HCT116 (cell line): ENCODE data around the gene USP36.

Source experiments
- CEBPB ChIP-seq: IDR thresholded peaks from 2 replicates; pipeline ENCODE4 v1.6.1; 2012; ENCODE audit warnings: low read depth
- EZH2 ChIP-seq: fragments of 200-600 bp; sonication (generic); IDR thresholded peaks from 2 replicates; pipeline ENCODE4 v1.6.1; 2017; ENCODE audit warnings: antibody characterized with exemption, mixed run types
- POLR2A ChIP-seq: IDR thresholded peaks from 2 replicates; pipeline ENCODE4 v1.7.0; 2011; ENCODE audit warnings: borderline replicate concordance; ENCODE audit not compliant: insufficient read depth, insufficient read length; ENCODE audit errors: extremely low read depth
- POLR2AphosphoS5 ChIP-seq: IDR thresholded peaks from 2 replicates; pipeline ENCODE4 v1.6.1; 2011; ENCODE audit warnings: mild to moderate bottlenecking, low read depth, low read length, moderate library complexity
- SIN3A ChIP-seq: IDR thresholded peaks from 2 replicates; pipeline ENCODE4 v1.6.1; 2012; ENCODE audit warnings: low read depth
- ZFX ChIP-seq: fragments of 450-650 bp; IDR thresholded peaks from 2 replicates; pipeline ENCODE4 v1.6.1; 2017
- ZNF274 ChIP-seq: fragments of 200-500 bp; sonication (Bioruptor generic); IDR thresholded peaks from 2 replicates; pipeline ENCODE4 v1.6.1; 2014; ENCODE audit warnings: mild to moderate bottlenecking, low read depth, low read length, inconsistent platforms
- TF ChIP-seq, protein P1 (sequence below), 3 experiments: fragments of 200-600 bp in 1 of 3; sonication (generic) in 1 of 3; IDR thresholded peaks in 2 of 3; conservative IDR thresholded peaks in 1 of 3; 2 replicates each; pipeline ENCODE4 v1.5.1; 2012 to 2017; ENCODE audit warnings: low read depth in 2 of 3, low read length in 2 of 3, antibody characterized with exemption in 1 of 3, borderline replicate concordance in 1 of 3, control low read depth in 1 of 3, mild to moderate bottlenecking in 1 of 3, mixed read lengths in 1 of 3, mixed run types in 1 of 3, moderate library complexity in 1 of 3; ENCODE audit not compliant: insufficient read depth in 1 of 3
- TF ChIP-seq, protein P2 (sequence below): IDR thresholded peaks from 2 replicates; pipeline ENCODE4 v1.6.1; 2012; ENCODE audit warnings: low read depth

DNA sequence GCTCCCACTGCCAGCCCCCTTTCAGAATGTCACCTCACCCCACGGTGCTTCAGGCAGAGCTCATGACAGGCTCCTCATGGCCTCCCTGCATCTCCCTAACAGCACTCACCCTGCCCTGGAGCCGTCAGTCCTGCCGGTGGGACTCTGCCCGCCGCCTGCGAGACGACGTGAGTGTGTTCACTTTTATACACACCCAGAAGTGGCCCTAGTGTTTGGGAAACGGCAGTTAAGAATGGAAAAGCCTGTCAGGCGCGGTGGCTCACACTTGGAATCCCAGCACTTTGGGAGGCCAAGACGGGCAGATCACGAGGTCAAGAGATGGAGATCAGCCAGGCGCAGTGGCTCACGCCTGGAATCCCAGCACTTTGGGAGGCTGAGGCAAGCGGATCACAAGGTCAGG is 46.2 kb downstream of the USP36 start:
- TF ChIP-seq POLR2A (no peak), ZFX (no peak), CEBPB (no peak), EZH2 (no peak), ZNF274 (no peak), POLR2AphosphoS5 (no peak), SIN3A (no peak)
- TF ChIP-seq, protein P1, sequence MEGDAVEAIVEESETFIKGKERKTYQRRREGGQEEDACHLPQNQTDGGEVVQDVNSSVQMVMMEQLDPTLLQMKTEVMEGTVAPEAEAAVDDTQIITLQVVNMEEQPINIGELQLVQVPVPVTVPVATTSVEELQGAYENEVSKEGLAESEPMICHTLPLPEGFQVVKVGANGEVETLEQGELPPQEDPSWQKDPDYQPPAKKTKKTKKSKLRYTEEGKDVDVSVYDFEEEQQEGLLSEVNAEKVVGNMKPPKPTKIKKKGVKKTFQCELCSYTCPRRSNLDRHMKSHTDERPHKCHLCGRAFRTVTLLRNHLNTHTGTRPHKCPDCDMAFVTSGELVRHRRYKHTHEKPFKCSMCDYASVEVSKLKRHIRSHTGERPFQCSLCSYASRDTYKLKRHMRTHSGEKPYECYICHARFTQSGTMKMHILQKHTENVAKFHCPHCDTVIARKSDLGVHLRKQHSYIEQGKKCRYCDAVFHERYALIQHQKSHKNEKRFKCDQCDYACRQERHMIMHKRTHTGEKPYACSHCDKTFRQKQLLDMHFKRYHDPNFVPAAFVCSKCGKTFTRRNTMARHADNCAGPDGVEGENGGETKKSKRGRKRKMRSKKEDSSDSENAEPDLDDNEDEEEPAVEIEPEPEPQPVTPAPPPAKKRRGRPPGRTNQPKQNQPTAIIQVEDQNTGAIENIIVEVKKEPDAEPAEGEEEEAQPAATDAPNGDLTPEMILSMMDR (IDR thresholded peaks at IDR 0.05 in 2 of 3, conservative IDR thresholded peaks at IDR 0.05 in 1 of 3; ENCODE audit: borderline replicate concordance in 1 of 3, insufficient read depth in 1 of 3, low read depth in 2 of 3, low read length in 2 of 3): no peak
- TF ChIP-seq, protein P2, sequence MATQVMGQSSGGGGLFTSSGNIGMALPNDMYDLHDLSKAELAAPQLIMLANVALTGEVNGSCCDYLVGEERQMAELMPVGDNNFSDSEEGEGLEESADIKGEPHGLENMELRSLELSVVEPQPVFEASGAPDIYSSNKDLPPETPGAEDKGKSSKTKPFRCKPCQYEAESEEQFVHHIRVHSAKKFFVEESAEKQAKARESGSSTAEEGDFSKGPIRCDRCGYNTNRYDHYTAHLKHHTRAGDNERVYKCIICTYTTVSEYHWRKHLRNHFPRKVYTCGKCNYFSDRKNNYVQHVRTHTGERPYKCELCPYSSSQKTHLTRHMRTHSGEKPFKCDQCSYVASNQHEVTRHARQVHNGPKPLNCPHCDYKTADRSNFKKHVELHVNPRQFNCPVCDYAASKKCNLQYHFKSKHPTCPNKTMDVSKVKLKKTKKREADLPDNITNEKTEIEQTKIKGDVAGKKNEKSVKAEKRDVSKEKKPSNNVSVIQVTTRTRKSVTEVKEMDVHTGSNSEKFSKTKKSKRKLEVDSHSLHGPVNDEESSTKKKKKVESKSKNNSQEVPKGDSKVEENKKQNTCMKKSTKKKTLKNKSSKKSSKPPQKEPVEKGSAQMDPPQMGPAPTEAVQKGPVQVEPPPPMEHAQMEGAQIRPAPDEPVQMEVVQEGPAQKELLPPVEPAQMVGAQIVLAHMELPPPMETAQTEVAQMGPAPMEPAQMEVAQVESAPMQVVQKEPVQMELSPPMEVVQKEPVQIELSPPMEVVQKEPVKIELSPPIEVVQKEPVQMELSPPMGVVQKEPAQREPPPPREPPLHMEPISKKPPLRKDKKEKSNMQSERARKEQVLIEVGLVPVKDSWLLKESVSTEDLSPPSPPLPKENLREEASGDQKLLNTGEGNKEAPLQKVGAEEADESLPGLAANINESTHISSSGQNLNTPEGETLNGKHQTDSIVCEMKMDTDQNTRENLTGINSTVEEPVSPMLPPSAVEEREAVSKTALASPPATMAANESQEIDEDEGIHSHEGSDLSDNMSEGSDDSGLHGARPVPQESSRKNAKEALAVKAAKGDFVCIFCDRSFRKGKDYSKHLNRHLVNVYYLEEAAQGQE: no peak
